GM12891 (cell line): Measurements from ENCODE around the gene SLC4A4.

Experiments
- DNase-seq: peaks from one replicate; pipeline ENCODE4 v3.0.0; 2011; ENCODE audit warnings: low spot score; ENCODE audit not compliant: insufficient read length
- FAIRE-seq: peaks from 2 replicates; lab custom pipeline; 2011; peaks lifted over from hg19 to GRCh38; lab: Jason Lieb, UNC
- PAX5 ChIP-seq: IDR thresholded peaks from 2 replicates; pipeline ENCODE4 v1.6.1; 2011; ENCODE audit warnings: low read length, moderate library complexity, mild to moderate bottlenecking; ENCODE audit not compliant: insufficient read depth, severe bottlenecking
- POLR2A ChIP-seq: IDR thresholded peaks from 2 replicates; pipeline ENCODE4 v1.6.1; 2011; ENCODE audit warnings: low read depth, low read length, control low read depth
- POLR2AphosphoS5 ChIP-seq: IDR thresholded peaks from 2 replicates; pipeline ENCODE4 v1.6.1; 2011; ENCODE audit warnings: low read depth, low read length, control low read depth
- POU2F2 ChIP-seq: IDR thresholded peaks from 2 replicates; pipeline ENCODE4 v1.6.1; 2011; ENCODE audit warnings: low read depth, mild to moderate bottlenecking, control low read depth, low read length, moderate library complexity
- SPI1 ChIP-seq: IDR thresholded peaks from 2 replicates; pipeline ENCODE4 v1.6.1; 2011; ENCODE audit warnings: low read depth, low read length, control low read depth
- TAF1 ChIP-seq: IDR thresholded peaks from 2 replicates; pipeline ENCODE4 v1.6.1; 2011; ENCODE audit warnings: low read depth, low read length, control low read depth

Gene SLC4A4

GRCh38 chr4:71592793-71593192, 254.0 kb downstream of the SLC4A4 start:
- no peak for DNase-seq
- FAIRE-seq, result no peak
- TF ChIP-seq PAX5 (no peak), POLR2A (no peak), TAF1 (no peak), POU2F2 (no peak), SPI1 (no peak), POLR2AphosphoS5 (no peak)

GRCh38 chr4:71593311-71593710, 254.5 kb downstream of the SLC4A4 start:
- no peak for DNase-seq
- no peak for FAIRE-seq
- TF ChIP-seq SPI1, result no peak
- TF ChIP-seq TAF1, result no peak
- TF ChIP-seq POLR2A, result no peak
- no peak for TF ChIP-seq POU2F2
- no peak for TF ChIP-seq POLR2AphosphoS5
- no peak for TF ChIP-seq PAX5

- no peak for FAIRE-seq
- TF ChIP-seq POLR2A (no peak), SPI1 (no peak), POLR2AphosphoS5 (no peak), TAF1 (no peak)
- no peak for DNase-seq
Measured at GRCh38 chr4:71595576-71596108, 256.8 kb downstream of the SLC4A4 start.

GRCh38 chr4:71599578-71599977, 260.8 kb downstream of the SLC4A4 start:
- DNase-seq (no peak), FAIRE-seq (no peak)
- no peak for TF ChIP-seq POLR2A
- no peak for TF ChIP-seq POU2F2
- no peak for TF ChIP-seq SPI1
- TF ChIP-seq TAF1, result no peak
- no peak for TF ChIP-seq POLR2AphosphoS5
- no peak for TF ChIP-seq PAX5

GRCh38 chr4:71602289-71602900, 263.6 kb downstream of the SLC4A4 start:
- no peak for FAIRE-seq
- TF ChIP-seq POU2F2, result no peak
- no peak for TF ChIP-seq TAF1
- no peak for TF ChIP-seq POLR2AphosphoS5
- TF ChIP-seq SPI1, result no peak
- no peak for TF ChIP-seq POLR2A
- no peak for TF ChIP-seq PAX5
- DNase-seq, result no peak

GRCh38 chr4:71604785-71605184, 266.0 kb downstream of the SLC4A4 start:
- FAIRE-seq (no peak), DNase-seq (no peak)
- TF ChIP-seq SPI1, result peak; percentile 92
- TF ChIP-seq PAX5, result no peak
- no peak for TF ChIP-seq TAF1

GRCh38 chr4:71607109-71607508, 268.3 kb downstream of the SLC4A4 start:
- no peak for TF ChIP-seq POU2F2
- no peak for FAIRE-seq
- no peak for DNase-seq

GRCh38 chr4:71607780-71608677, 269.2 kb downstream of the SLC4A4 start:
- FAIRE-seq (no peak), DNase-seq (no peak)
- TF ChIP-seq PAX5, result no peak
- 0 out of 2 replicates have a peak, but pooled peaks have one; percentile 11 for TF ChIP-seq SPI1

- TF ChIP-seq POU2F2, result no peak
- TF ChIP-seq POLR2A, result no peak
- no peak for TF ChIP-seq POLR2AphosphoS5
- no peak for TF ChIP-seq SPI1
- no peak for TF ChIP-seq TAF1
- no peak for TF ChIP-seq PAX5
- DNase-seq (no peak), FAIRE-seq (no peak)
Measured at GRCh38 chr4:71608678-71609071, 269.9 kb downstream of the SLC4A4 start.

- FAIRE-seq (no peak), DNase-seq (no peak)
- TF ChIP-seq POU2F2 (no peak), TAF1 (no peak), PAX5 (no peak), SPI1 (no peak), POLR2AphosphoS5 (no peak), POLR2A (no peak)
Measured at GRCh38 chr4:71609167-71609566, 270.3 kb downstream of the SLC4A4 start.

GRCh38 chr4:71609651-71610050, 270.8 kb downstream of the SLC4A4 start:
- TF ChIP-seq SPI1 (no peak), POU2F2 (no peak), PAX5 (no peak), POLR2AphosphoS5 (no peak), TAF1 (no peak), POLR2A (no peak)
- no peak for FAIRE-seq
- no peak for DNase-seq
